Fibroblast of pulmonary artery (primary cell): ENCODE results near the gene STK31.
"Not testable (repeated sequence)": the region's sequence is repeated elsewhere in the genome, so short reads cannot be mapped to it uniquely, and the experiment has no call there.

ENCODE experiments used
- DNase-seq: peaks from one replicate; pipeline ENCODE4 v3.0.0-alpha.2; 2010; ENCODE audit warnings: low read depth
- H3K4me3 ChIP-seq: replicated peaks from 2 replicates; pipeline ENCODE4 v1.5.1; 2011; ENCODE audit warnings: low read depth, mild to moderate bottlenecking, control low read depth, low read length, moderate library complexity
- TF ChIP-seq, protein P1 (sequence below): IDR thresholded peaks from 2 replicates; pipeline ENCODE4 v1.5.1; 2011; ENCODE audit warnings: mild to moderate bottlenecking, control low read depth, low read length, inconsistent platforms; ENCODE audit errors: missing control alignments

STK31 gene

DNA sequence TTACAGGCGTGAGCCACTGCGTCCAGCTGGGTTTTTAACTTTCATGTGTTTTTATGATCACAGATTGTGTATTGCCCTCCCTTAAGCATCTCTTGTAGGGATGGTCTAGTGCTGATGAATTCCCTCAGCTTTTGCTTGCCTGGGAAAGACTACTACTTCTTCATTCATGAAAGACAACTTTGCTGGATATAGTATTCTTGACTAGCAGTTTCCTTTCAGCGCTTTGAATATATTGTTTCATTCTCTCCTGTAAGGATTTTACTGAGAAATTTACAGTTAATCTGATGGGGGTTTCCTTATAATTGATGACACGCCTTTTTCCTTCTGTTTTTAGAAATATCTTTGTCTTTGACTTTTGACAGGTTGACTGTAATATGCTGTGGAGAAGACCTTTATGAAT, 33.2 kb downstream of the STK31 start:
- TF ChIP-seq, protein P1, sequence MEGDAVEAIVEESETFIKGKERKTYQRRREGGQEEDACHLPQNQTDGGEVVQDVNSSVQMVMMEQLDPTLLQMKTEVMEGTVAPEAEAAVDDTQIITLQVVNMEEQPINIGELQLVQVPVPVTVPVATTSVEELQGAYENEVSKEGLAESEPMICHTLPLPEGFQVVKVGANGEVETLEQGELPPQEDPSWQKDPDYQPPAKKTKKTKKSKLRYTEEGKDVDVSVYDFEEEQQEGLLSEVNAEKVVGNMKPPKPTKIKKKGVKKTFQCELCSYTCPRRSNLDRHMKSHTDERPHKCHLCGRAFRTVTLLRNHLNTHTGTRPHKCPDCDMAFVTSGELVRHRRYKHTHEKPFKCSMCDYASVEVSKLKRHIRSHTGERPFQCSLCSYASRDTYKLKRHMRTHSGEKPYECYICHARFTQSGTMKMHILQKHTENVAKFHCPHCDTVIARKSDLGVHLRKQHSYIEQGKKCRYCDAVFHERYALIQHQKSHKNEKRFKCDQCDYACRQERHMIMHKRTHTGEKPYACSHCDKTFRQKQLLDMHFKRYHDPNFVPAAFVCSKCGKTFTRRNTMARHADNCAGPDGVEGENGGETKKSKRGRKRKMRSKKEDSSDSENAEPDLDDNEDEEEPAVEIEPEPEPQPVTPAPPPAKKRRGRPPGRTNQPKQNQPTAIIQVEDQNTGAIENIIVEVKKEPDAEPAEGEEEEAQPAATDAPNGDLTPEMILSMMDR, result no peak
- no peak for DNase-seq
- no peak overlapping the region for H3K4me3 ChIP-seq

DNA sequence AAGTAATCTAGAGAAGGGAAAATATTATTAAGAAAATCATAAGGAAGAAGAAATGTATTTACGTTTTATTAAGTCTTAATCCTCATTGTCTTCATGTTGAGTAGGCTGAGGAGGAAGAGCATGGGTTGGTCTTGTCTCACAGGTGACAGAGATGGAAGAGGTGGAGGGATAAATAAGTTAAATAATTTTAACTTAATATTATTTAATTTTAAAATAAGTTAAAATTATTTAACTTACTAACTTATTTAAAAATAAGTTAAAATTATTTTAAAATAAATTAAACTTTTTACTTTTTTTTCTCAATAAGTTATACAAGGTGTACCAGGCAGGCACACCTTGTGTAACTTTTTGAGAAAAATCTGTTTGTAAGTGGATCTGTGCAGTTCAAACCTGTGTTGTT, 36.6 kb downstream of the STK31 start:
- DNase-seq, result no peak
- no peak overlapping the region for H3K4me3 ChIP-seq
- TF ChIP-seq, protein P1, result no peak

DNA sequence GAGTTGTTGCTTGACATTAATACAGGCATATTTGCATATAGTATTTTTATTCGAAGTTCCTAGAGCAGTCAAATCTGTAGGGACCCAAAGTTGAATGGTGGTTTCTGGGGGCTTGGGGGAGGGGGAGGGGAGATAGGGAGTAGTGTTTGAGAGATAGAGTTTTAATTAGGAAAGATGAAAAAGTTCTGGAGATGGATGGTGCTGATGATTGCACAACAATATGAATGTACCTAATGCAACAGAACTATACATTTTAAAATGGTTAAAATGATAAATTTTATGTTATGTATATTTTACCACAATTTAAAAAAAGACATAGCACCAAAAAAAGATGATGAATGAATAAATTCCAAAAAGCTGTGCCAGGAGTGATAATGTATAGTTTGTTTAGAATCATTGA, 41.8 kb downstream of the STK31 start:
- no peak for DNase-seq
- TF ChIP-seq, protein P1, result no peak
- H3K4me3 ChIP-seq, result no peak overlapping the region

DNA sequence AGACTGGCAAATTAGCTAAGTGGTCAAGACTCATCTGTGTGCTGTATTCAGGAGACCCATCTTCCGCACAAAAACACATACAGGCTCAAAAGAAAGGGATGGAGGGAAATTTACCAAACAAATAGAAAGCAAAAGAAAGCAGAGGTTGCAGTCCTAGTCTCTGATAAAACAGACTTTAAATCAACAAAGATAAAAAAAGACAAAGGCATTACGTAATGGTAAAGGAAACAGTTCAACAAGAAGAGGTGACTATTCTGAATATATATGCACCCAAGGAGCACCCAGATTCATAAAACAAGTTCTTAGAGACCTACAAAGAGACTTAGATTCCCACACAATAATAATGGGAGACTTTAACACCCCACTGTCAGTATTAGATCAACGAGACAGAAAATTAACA, 48.8 kb downstream of the STK31 start:
- not testable (repeated sequence) for H3K4me3 ChIP-seq, DNase-seq

DNA sequence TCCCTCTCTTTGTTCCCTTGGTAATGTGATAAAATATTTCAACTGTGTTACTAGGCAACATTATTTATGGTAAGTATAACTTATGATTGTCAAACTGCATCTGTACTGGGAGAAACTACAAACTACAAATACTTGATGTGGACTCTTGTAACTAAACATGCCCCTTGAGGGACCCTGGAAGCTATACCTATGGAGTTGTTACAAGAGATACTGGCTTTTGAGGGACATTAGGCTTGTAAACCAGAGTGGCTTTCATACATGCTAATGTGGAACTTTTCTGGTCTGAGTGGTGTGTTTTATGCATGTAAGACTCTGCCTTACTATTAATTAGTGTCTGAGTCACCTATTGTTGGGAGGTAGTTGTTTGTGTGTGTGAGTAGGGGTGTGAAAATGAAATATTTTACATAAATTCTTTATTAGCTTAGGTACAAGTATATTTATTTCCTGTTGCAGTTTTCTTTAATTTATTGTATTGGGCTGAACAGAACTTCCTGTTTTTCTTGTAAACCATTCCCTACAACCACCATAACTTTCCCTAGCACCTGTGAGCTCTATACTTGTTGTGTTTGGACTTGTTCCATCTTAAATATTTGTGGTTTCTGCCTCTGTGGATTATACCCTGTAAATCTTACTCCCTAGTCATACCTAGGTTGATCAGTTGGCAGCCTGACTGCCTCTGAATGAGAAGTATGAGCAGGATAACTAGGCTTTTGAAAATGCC, 49.8 kb downstream of the STK31 start:
- H3K4me3 ChIP-seq, result no peak overlapping the region
- DNase-seq, result peak; percentile 39
- TF ChIP-seq, protein P1, result no peak

DNA sequence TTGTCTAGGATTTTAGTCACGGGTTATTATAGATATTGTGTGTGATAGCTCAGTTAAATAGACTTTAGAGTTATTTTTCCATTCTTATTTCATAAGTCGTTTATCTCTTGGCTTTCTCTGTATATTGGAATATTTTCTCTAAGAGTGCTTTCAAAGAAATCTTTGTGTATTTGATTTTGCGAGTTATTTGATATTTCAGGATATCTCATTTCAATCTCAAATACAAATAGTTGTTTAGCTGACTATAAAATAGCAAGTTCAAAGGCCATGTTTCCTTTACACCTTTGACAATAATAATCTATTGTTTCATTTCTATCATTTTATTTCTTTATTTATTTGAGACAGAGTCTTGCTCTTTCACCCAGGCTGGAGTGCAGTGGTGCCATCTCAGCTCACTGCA, 55.9 kb downstream of the STK31 start:
- H3K4me3 ChIP-seq, result no peak overlapping the region
- TF ChIP-seq, protein P1, result no peak
- DNase-seq, result no peak

DNA sequence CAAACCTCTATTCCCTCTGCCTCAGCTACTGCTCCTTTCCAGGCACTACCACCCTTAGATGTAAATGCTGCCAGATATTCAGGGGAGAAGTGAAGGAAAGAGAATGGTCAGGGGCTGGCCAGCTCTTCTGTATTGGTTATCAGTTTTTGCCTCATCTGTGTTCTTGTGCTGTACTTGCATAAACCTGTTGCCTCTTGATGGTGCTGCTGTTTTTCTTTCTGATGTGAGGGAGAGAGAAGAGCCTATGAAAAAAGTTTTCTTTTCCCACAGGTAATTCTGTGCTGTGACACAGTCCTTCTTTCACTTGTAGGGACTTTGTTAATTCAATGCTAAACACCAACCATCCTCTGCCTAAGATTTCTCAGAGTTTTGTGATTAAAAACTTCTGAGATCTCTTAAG, 57.5 kb downstream of the STK31 start:
- TF ChIP-seq, protein P1, result no peak
- DNase-seq, result no peak
- no peak overlapping the region for H3K4me3 ChIP-seq

DNA sequence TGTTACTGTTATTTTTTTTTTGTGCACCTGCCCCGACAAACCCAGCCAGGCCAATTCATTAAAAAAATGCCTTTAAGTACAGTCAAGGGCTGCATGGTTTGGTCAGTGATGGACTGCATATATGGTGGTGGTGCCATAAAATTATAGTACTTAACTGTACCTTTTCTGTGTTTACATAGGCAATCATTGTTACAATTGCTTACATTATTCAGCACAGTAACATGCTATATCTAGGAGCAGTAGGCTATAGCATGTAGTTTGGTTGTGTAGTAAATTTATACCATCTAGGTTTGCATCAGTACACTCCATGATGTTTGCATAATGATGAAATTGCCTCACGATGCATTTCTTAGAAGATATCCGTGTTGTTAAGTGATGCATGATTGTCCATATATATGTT, 58.0 kb downstream of the STK31 start:
- TF ChIP-seq, protein P1, result no peak
- H3K4me3 ChIP-seq, result no peak overlapping the region
- no peak for DNase-seq

DNA sequence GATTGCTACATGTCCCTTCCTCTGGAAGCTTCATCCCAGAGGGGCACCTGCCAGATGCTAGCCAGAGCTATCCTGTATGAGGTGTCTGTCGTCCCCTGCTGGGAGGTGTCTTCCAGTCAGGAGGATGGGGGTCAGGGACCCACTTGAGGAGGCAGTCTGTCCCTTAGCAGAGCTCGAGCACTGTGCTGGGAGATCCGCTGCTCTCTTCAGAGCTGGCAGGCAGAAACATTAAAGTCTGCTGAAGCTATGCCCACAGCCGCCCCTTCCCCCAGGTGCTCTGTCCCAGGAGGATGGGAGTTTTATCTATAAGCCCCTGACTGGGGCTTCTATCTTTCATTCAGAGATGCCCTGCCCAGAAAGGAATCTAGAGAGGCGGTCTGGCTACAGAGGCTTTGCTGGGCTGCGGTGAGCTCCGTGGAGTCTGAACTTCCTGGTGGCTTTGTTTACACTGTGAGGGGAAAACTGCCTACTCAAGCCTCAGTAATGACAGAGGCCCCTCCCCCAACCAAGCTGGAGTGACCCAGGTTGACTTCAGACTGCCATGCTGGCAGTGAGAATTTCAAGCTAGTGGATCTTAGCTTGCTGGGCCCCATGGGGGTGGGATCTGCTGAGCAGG, 69.3 kb downstream of the STK31 start:
- not testable (repeated sequence) for DNase-seq, H3K4me3 ChIP-seq
